Fibroblast of skin of back (primary cell): Measurements from ENCODE around the gene KRTAP10-8. TPM values are rescaled to one million over a fixed set of nuclear protein-coding genes. Genes with fewer than 3 reads are reported as not detected.
"Not testable (repeated sequence)": the region's sequence is repeated elsewhere in the genome, so short reads cannot be mapped to it uniquely, and the experiment has no call there.

ENCODE experiments used
- DNase-seq: peaks from one replicate; pipeline ENCODE4 v3.0.0-alpha.2; 2013
- polyA plus RNA-seq, 2 experiments: library from polyadenylated mRNA; unstranded; fragments of 120-200 nt; gene quantifications; one replicate each; pipeline ENCODE4 v1.2.1, GENCODE V29; 2013; ENCODE audit not compliant: insufficient read length in 2 of 2

KRTAP10-8 gene
- not detected for polyA plus RNA-seq (2013, experiment 1 of 2; ENCODE audit: insufficient read length)
- not detected for polyA plus RNA-seq (2013, experiment 2 of 2; ENCODE audit: insufficient read length)

- no peak for DNase-seq
These were observed at the start of gene KRTAP10-8 for GRCh38 chr21:44612029-44612486. KRTAP10-8 (plus strand) TSS chr21:44612079; CDS start chr21:44612101, 22 bp downstream.

DNA sequence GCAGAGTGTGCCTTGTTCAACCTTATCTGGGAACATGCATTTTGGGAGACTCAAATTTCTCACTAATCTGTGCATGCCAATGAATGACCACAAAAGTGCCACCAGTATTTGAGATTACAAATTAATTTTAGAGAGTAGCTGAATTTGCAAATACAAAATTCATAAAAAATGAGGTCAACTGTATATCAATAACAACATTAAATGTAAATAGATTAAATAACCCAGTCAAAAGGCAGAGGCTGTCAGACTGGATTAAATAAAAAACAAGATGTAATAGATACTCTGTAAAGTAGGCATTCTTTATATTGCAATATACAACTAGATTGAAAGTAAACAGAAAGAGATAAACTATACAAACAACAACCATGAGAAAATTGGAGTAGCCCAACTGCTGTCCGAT lies 47.8 kb upstream of the KRTAP10-8 start:
- DNase-seq = no peak

- DNase-seq = no peak
These were observed 46.8 kb upstream of the KRTAP10-8 start for GRCh38 chr21:44564886-44565598.

DNA sequence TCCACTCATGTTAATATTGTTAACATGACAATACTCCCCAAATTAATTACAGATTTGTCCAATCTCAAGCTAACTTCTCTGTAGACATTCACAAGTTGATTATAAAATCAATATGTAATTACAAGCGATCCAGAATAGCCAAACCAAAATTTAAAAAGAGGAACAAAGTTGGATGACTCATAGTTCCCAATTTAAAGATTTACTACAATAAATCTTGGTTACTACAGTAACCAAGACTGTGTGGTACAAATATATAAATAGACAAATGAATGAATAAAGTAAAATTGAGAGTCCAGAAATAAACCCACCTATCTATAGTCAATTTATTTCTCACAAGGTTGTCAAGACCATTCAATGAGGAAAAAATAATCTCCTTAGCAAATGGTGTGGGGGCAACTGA lies 45.5 kb upstream of the KRTAP10-8 start:
- DNase-seq = no peak

DNA sequence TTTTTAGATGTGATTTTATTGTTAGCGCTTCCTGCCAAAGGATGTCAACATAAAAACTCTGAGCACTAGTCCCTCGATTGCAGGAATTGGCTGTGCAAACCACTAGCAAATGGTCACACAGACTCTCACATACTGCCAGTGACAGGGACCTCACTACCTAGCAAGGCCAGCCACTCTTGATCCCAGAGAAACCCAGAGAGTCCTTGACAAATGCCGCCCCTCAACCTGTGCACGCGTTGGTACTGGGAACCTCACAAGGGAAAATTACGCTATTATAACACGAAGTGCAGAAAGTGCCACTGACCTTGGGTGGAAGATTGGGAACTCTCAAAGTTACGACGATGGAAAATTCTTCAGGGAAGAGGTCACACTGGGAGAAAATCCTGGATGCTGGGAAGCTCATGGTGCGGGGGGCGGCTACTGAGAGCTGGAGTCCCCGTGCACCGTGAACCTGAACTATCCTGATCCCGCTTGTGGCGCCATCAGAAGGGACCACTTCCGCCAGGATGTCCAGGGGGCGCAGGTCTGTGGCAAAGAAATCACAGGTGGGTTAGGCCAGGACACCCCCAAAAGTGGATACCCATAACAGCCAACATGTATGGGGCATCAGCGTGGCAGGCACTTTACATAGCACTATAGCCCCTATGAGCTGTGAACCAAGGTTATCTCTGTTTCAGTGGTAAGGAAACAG lies 44.3 kb upstream of the KRTAP10-8 start:
- no peak for DNase-seq

DNA sequence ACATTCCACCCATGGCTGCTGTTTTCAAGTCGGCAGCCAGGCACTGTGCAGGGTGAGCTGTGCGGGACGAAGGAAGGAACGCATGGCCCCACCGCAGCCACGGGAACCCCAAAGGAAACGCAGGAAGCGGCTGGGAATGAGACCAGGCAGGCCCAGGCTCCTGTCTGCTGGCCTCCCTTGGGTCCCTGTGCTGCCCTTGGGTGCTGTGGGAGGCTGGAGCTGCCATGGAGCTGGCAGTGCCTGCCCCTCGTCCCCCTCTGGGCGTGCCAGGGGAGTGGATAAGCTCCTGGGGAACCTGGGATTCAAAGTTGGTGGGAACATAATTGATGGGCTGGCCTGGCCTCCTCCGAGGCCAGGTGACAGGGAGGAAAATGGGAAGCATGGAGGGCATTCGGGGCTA lies 43.6 kb upstream of the KRTAP10-8 start:
- no peak for DNase-seq

- DNase-seq = no peak
These were observed 43.0 kb upstream of the KRTAP10-8 start for GRCh38 chr21:44568667-44569556.

GRCh38 chr21:44569861-44570517 lies 41.9 kb upstream of the KRTAP10-8 start:
- no peak for DNase-seq

- no peak for DNase-seq
These were observed 40.6 kb upstream of the KRTAP10-8 start for GRCh38 chr21:44571296-44571695.

DNA sequence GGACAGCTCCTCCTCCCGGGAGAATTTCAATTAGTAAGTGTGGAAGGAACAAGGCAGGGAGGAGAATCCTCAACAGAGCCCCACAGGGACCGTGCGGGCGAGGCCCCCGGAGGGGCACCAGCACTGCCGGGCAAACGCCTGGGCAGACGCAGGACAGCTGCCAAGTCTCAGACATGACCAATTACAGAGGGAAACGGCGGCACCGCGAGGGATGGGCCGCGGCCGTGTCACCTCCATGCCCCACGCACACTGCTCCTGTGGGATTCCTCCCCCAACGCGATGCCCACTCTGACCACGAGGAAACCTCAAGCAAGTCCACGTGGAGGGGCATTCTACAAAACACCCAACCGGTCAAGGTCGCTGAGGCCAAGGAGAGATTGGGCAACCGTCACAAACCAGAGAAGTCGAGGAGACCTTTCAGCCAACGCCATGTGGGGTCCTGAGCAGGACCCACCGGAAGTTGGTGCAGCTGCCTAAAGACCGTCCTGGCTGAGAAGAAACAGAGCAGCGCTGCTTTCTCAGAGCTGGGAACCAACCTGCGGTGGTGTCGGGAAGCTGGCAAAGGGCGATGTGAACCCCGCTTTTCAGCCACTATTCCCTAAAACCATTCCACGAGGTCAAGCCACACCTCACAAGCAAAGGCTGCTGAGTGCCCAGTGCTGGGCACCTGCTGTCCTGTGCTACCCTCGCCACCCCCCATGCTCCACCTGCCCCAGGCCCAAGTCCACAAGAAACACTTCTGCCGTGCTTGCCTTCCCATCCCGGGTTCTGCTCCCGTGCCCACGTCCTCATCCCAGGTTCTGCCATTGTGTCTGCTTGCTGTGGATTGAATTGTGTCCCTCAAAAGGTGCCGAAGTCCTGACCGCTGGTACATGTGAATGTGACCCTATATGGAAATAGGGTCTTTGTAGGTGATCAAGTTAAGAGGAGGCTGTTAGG lies 39.8 kb upstream of the KRTAP10-8 start:
- DNase-seq = no peak

- peak; percentile 20 for DNase-seq
These were observed 38.8 kb upstream of the KRTAP10-8 start for GRCh38 chr21:44572959-44573583.

GRCh38 chr21:44573630-44574456 lies 38.0 kb upstream of the KRTAP10-8 start, which contains the start of gene KRTAP10-4:
KRTAP10-4 (plus strand) TSS chr21:44573729; CDS start chr21:44573759, 30 bp downstream.
- DNase-seq = not testable (repeated sequence)

DNA sequence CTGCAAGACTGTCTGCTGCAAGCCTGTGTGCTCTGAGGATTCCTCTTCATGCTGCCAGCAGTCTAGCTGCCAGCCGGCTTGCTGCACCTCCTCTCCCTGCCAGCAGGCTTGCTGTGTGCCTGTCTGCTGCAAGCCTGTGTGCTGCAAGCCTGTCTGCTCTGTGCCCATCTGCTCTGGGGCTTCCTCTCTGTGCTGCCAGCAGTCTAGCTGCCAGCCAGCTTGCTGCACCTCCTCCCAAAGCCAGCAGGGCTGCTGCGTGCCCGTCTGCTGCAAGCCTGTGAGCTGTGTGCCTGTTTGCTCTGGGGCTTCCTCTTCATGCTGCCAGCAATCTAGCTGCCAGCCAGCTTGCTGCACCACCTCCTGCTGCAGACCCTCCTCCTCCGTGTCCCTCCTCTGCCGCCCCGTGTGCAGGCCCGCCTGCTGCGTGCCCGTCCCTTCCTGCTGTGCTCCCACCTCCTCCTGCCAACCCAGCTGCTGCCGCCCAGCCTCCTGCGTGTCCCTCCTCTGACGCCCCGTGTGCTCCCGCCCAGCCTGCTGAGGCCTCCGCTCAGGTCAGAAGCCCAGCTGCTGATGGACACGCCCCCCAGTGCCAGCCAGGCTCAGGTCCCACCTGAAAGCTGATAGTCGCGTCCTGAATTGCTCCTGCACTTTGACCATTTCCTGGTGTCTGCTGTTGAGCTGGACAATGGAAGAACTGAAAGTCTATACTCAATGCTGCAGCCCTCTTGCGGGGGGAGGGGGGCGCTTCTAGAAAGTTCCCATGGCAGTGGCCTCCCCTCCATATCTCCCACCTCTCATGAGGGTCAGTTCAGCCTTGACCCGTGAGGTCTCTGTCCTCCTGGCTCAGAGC lies 37.2 kb upstream of the KRTAP10-8 start:
- DNase-seq = no peak

- no peak for DNase-seq
These were observed 36.4 kb upstream of the KRTAP10-8 start for GRCh38 chr21:44575307-44576024.

DNA sequence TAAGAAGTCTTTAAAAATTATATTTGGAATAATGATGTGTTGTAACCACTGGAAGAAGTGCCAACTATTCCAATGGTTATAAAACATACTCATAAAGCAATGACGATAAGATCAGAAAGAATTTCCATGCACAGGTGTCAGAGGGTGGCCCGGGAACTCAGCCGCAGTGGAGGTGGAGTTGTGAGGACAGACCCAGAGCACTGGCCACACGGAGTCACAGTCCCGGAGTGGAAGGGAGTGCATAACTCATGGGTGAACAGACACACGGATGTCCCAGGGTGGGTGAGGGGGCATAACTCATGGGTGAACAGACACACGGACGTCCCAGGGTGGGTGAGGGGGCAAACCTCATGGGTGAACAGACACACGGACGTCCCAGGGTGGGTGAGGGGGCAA lies 35.9 kb upstream of the KRTAP10-8 start:
- no peak for DNase-seq

GRCh38 chr21:44578371-44579055 lies 33.4 kb upstream of the KRTAP10-8 start:
- DNase-seq = no peak
